ENCODE results near the gene AKT1. TPM values are rescaled to one million over a fixed set of nuclear protein-coding genes. Genes with fewer than 3 reads are reported as not detected.

Gene AKT1
- total RNA-seq, 1 donor from 2014 or later = 155 TPM

DNA sequence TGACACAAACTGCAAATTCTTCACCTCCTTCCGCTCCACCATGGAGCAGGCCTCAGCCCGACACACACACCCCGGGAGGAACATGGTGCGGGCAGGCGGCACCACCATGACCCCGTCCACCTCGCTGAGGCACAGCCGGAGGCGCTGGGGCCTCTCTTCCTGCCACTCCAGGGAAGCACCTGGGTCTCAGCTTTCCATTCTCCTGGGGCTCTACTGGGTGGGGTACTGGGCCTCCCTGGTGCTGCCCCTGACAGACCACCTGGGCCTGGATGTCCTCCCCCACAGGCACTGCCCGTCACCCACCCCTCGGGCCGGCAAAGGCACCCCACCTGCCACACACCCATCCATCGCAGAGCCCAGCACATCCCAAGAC, 9.9 kb downstream of the AKT1 start:
- Histone ChIP-seq H3K27ac (ENCODE audit: low read depth, low read length) (no peak overlapping the region), H3K36me3 (ENCODE audit: insufficient read depth, low read length) (no peaks in the 10 kb centered on the region), H4K20me1 (ENCODE audit: insufficient read depth, low read length) (peaks cover 96% of the 10 kb centered on the region), H3K79me2 (ENCODE audit: insufficient read depth, low read length) (peaks cover 72% of the 10 kb centered on the region), H3K9ac (ENCODE audit: low read length) (no peak overlapping the region), H3K4me2 (ENCODE audit: low read length) (no peak overlapping the region), H2AFZ (ENCODE audit: low read depth, low read length) (no peak overlapping the region), H3K4me3 (ENCODE audit: insufficient read depth, low read depth, low read length) (no peak overlapping the region), H3K27me3 (ENCODE audit: insufficient read depth, low read length) (no peaks in the 10 kb centered on the region), H3K9me3 (ENCODE audit: insufficient read depth, low read depth, low read length) (no peaks in the 10 kb centered on the region), H3K4me1 (ENCODE audit: insufficient read depth, low read length) (no peaks in the 10 kb centered on the region)
- Mint-ChIP-seq H3K4me1 (ENCODE audit: low read depth, unreplicated experiment) (no peaks in the 10 kb centered on the region), H3K27ac (ENCODE audit: unreplicated experiment) (no peak overlapping the region), H3K36me3 (ENCODE audit: low read depth, unreplicated experiment) (peaks cover 4% of the 10 kb centered on the region), H3K9me3 (ENCODE audit: unreplicated experiment) (no peaks in the 10 kb centered on the region), H3K27me3 (ENCODE audit: low read depth, unreplicated experiment) (no peaks in the 10 kb centered on the region), H3K4me3 (ENCODE audit: unreplicated experiment) (no peak overlapping the region)
- TF ChIP-seq CTCF (IDR thresholded peaks at IDR 0.05; ENCODE audit: insufficient read depth, low read depth, low read length) (no peak), EZH2 (IDR thresholded peaks at IDR 0.05; ENCODE audit: insufficient read depth, low read length) (no peak)
- FAIRE-seq (no peak), DNase-seq (ENCODE audit: low read depth) (no peak)

GRCh38 chr14:104784846-104785707, 10.5 kb downstream of the AKT1 start:
- Histone ChIP-seq H4K20me1 (ENCODE audit: insufficient read depth, low read length) (peaks cover 95% of the 10 kb centered on the region), H3K4me1 (ENCODE audit: insufficient read depth, low read length) (no peaks in the 10 kb centered on the region), H3K27me3 (ENCODE audit: insufficient read depth, low read length) (no peaks in the 10 kb centered on the region), H2AFZ (ENCODE audit: low read depth, low read length) (no peak overlapping the region), H3K4me3 (ENCODE audit: insufficient read depth, low read depth, low read length) (no peak overlapping the region), H3K79me2 (ENCODE audit: insufficient read depth, low read length) (peaks cover 66% of the 10 kb centered on the region), H3K9me3 (ENCODE audit: insufficient read depth, low read depth, low read length) (no peaks in the 10 kb centered on the region), H3K36me3 (ENCODE audit: insufficient read depth, low read length) (no peaks in the 10 kb centered on the region), H3K27ac (ENCODE audit: low read depth, low read length) (no peak overlapping the region), H3K4me2 (ENCODE audit: low read length) (no peak overlapping the region), H3K9ac (ENCODE audit: low read length) (no peak overlapping the region)
- peaks cover 4% of the 10 kb centered on the region for H3K36me3 Mint-ChIP-seq (ENCODE audit: low read depth, unreplicated experiment)
- H3K9me3 Mint-ChIP-seq (ENCODE audit: unreplicated experiment) = no peaks in the 10 kb centered on the region
- DNase-seq (ENCODE audit: low read depth) = no peak
- H3K27ac Mint-ChIP-seq (ENCODE audit: unreplicated experiment) = no peak overlapping the region
- no peaks in the 10 kb centered on the region for H3K4me1 Mint-ChIP-seq (ENCODE audit: low read depth, unreplicated experiment)
- no peak overlapping the region for H3K4me3 Mint-ChIP-seq (ENCODE audit: unreplicated experiment)
- TF ChIP-seq CTCF (IDR thresholded peaks at IDR 0.05; ENCODE audit: insufficient read depth, low read depth, low read length) (no peak), EZH2 (IDR thresholded peaks at IDR 0.05; ENCODE audit: insufficient read depth, low read length) (no peak)
- H3K27me3 Mint-ChIP-seq (ENCODE audit: low read depth, unreplicated experiment) = no peaks in the 10 kb centered on the region
- FAIRE-seq = no peak

- no peak overlapping the region for H3K27ac Mint-ChIP-seq (ENCODE audit: unreplicated experiment)
- no peak for TF ChIP-seq CTCF (IDR thresholded peaks at IDR 0.05; ENCODE audit: insufficient read depth, low read depth, low read length)
- H3K9me3 Mint-ChIP-seq (ENCODE audit: unreplicated experiment) = no peaks in the 10 kb centered on the region
- peaks cover 57% of the 10 kb centered on the region for H3K79me2 ChIP-seq (ENCODE audit: insufficient read depth, low read length)
- no peaks in the 10 kb centered on the region for H3K27me3 Mint-ChIP-seq (ENCODE audit: low read depth, unreplicated experiment)
- no peak overlapping the region for H3K4me3 Mint-ChIP-seq (ENCODE audit: unreplicated experiment)
- no peaks in the 10 kb centered on the region for H3K4me1 ChIP-seq (ENCODE audit: insufficient read depth, low read length)
- H3K9me3 ChIP-seq (ENCODE audit: insufficient read depth, low read depth, low read length) = no peaks in the 10 kb centered on the region
- no peak for FAIRE-seq
- peaks cover 94% of the 10 kb centered on the region for H4K20me1 ChIP-seq (ENCODE audit: insufficient read depth, low read length)
- H3K9ac ChIP-seq (ENCODE audit: low read length) = no peak overlapping the region
- H2AFZ ChIP-seq (ENCODE audit: low read depth, low read length) = no peak overlapping the region
- no peak for DNase-seq (ENCODE audit: low read depth)
- H3K4me2 ChIP-seq (ENCODE audit: low read length) = no peak overlapping the region
- H3K27ac ChIP-seq (ENCODE audit: low read depth, low read length) = no peak overlapping the region
- no peaks in the 10 kb centered on the region for H3K36me3 ChIP-seq (ENCODE audit: insufficient read depth, low read length)
- H3K36me3 Mint-ChIP-seq (ENCODE audit: low read depth, unreplicated experiment) = peaks cover 2% of the 10 kb centered on the region
- no peaks in the 10 kb centered on the region for H3K4me1 Mint-ChIP-seq (ENCODE audit: low read depth, unreplicated experiment)
- H3K4me3 ChIP-seq (ENCODE audit: insufficient read depth, low read depth, low read length) = no peak overlapping the region
- no peaks in the 10 kb centered on the region for H3K27me3 ChIP-seq (ENCODE audit: insufficient read depth, low read length)
Observed at GRCh38 chr14:104784218-104784568, 11.4 kb downstream of the AKT1 start.
